Epithelial cell of alveolus of lung (primary cell): ENCODE measurements around the gene PNMA5. TPM values are rescaled to one million over a fixed set of nuclear protein-coding genes. Genes with fewer than 3 reads are reported as not detected.

ENCODE experiments used
- total RNA-seq: library from RNA; depleted of rRNA; stranded (reverse); fragments of >200 nt; gene quantifications from 2 replicates; pipeline ENCODE4 v1.2.1, GENCODE V29; 2015

PNMA5 gene
- total RNA-seq = not detected in 2 replicates

DNA sequence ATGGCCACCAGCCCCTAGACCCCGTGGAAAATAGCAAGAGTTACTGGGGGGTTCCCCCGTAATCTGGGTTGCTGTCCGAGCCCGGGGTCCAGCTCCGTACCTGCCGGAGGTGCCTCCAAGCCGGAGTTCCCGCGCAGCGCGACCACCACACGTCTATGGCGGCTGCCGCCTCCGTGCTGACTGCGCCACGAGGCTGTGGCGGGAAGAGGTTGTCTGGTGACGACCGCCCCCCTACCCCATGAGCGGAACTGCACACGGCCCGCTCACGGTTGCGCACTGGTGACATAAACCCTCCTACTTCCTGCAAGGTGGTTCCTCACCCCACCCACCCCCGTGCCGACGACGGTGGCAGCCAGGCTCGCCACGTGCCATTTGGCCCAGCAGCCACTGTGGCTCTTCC lies at the start of gene PNMA5:
Gene PNMA5 (minus strand): TSS at position 184 of the 400 bp plus-strand sequence. CDS start 2,518 bp downstream, outside the sequence.

Other genes with a start within 250 kb of the PNMA5 start
- not detected in 2 replicates for gene MAGEA2, start 240.3 kb downstream of the PNMA5 start, total RNA-seq
- gene CSAG3, start 234.9 kb downstream of the PNMA5 start, total RNA-seq = not detected in 2 replicates
- not detected in 2 replicates for gene MAGEA6, start 224.4 kb downstream of the PNMA5 start, total RNA-seq
- 30.1 and 57.1 TPM in 2 replicates for gene CETN2, start 163.4 kb downstream of the PNMA5 start, total RNA-seq
- 13.0 and 35.0 TPM in 2 replicates for gene NSDHL, start 163.1 kb downstream of the PNMA5 start, total RNA-seq
- 1.5 and 4.0 TPM in 2 replicates for gene ZNF185, start 96.0 kb downstream of the PNMA5 start, total RNA-seq
- not detected in 2 replicates for gene PNMA3, start 62.4 kb upstream of the PNMA5 start, total RNA-seq
- gene PNMA6A, start 78.3 kb upstream of the PNMA5 start, total RNA-seq = 0.65 and 0.80 TPM in 2 replicates
- gene MAGEA1, start 185.2 kb upstream of the PNMA5 start, total RNA-seq = not detected in 2 replicates